Kidney (tissue), 14 donors: ENCODE measurements around the gene GBE1. TPM values are rescaled to one million over a fixed set of nuclear protein-coding genes. Genes with fewer than 3 reads are reported as not detected.

Experiments
- DNase-seq, 5 donors: peaks; one replicate each; pipeline ENCODE4 v3.0.0-alpha.2; 2013 to 2020
- FAIRE-seq: peaks from 2 replicates; lab custom pipeline; 2012; peaks lifted over from hg19 to GRCh38; lab: Jason Lieb, UNC
- H3K27ac ChIP-seq, 2 donors: one replicate each; pipeline ENCODE4 v1.7.0; 2013; ENCODE audit warnings: low read depth in 2 of 2, low read length in 2 of 2, inconsistent platforms in 1 of 2
- H3K27me3 ChIP-seq: one replicate; pipeline ENCODE4 v1.7.1; 2013; ENCODE audit warnings: low read length, inconsistent platforms; ENCODE audit not compliant: control insufficient read depth, insufficient read depth
- H3K36me3 ChIP-seq, 3 donors: one replicate each; pipeline versions ENCODE4 v1.7.0 to v1.7.1; 2013; ENCODE audit warnings: low read length in 3 of 3, control low read depth in 1 of 3, inconsistent platforms in 1 of 3; ENCODE audit not compliant: insufficient read depth in 3 of 3, control insufficient read depth in 2 of 3
- H3K4me1 ChIP-seq, 3 donors: one replicate each; pipeline versions ENCODE4 v1.7.0 to v1.7.1; 2013; ENCODE audit warnings: low read length in 3 of 3, inconsistent platforms in 1 of 3, low read depth in 1 of 3; ENCODE audit not compliant: control insufficient read depth in 2 of 3, insufficient read depth in 2 of 3
- H3K4me3 ChIP-seq, 3 donors: one replicate each; pipeline versions ENCODE4 v1.7.0 to v1.8.1; 2013; ENCODE audit warnings: low read length in 3 of 3, control low read depth in 1 of 3, inconsistent platforms in 1 of 3
- H3K9ac ChIP-seq, 3 donors: one replicate each; pipeline versions ENCODE4 v1.7.0 to v1.7.1; 2013; ENCODE audit warnings: low read length in 3 of 3, control low read depth in 1 of 3, inconsistent platforms in 1 of 3
- H3K9me3 ChIP-seq, 3 donors: one replicate each; pipeline versions ENCODE4 v1.7.0 to v1.7.1; 2013; ENCODE audit warnings: low read length in 3 of 3, control low read depth in 1 of 3, inconsistent platforms in 1 of 3; ENCODE audit not compliant: control insufficient read depth in 2 of 3, insufficient read depth in 1 of 3
- CTCF ChIP-seq: IDR thresholded peaks from 3 replicates; pipeline ENCODE4 v1.5.1; 2012; ENCODE audit warnings: mild to moderate bottlenecking, moderate library complexity, borderline replicate concordance; ENCODE audit not compliant: insufficient read depth; ENCODE audit errors: extremely low read depth
- intact Hi-C: fragments of 100-400 bp; cut with DNase I; formaldehyde crosslinking; loops from one replicate; pipeline ENCODE4 v1.11.1; 2022
- polyA plus RNA-seq: library from polyadenylated mRNA; stranded (reverse); fragments of 350-450 nt; fragmentation: Illumina TruSeq; extraction: RNeasy Lipid Tissue Mini Kit (QIAGEN cat#74804); gene quantifications from one replicate; pipeline ENCODE4 v1.2.3, GENCODE V29; 2014; ENCODE audit warnings: low read depth, low replicate concordance; ENCODE audit not compliant: insufficient read depth
- total RNA-seq: library from RNA; stranded (reverse); fragmentation: NEBNext Ultra II Directional; extraction: Animal tissue kit (Norgen Biotek cat#: 25700); gene quantifications from one replicate; pipeline ENCODE4 v1.2.1, GENCODE V29; 2021
- donor health status: control.
- donor health status: control.
- donor health status: control.
- donor health status: control.
- donor health status: control.
- donor health status: DM: yes; HTN: yes; CAD: no.
- donor health status: Normal renal cell carcinoma (clear cell type).

GBE1 gene
- total and polyA plus RNA-seq, 2 donors from 2014 or later: 29.3 to 36.2 TPM

GRCh38 chr3:81716870-81717509 is 44.5 kb downstream of the GBE1 start:
- intact Hi-C loops: no loop called here
- Histone ChIP-seq H3K36me3 (no peaks in the 10 kb centered on the region), H3K27ac (peak overlapping the region; percentile 66), H3K9me3 (no peaks in the 10 kb centered on the region), H3K9ac (no peak overlapping the region), H3K4me1 (peaks cover 0 to 4% (median 0%) of the 10 kb centered on the region in 3 donors), H3K4me3 (peak overlapping the region; percentile 12 to 60 (median 36)), H3K27me3 (no peaks in the 10 kb centered on the region)
- DNase-seq: peak in 4 of 5 donors; percentile 58 to 94 (median 82)
- peak; percentile 88 for FAIRE-seq
- TF ChIP-seq CTCF: no peak

- no peak for FAIRE-seq
- Histone ChIP-seq H3K27me3 (no peaks in the 10 kb centered on the region), H3K4me3 (no peak overlapping the region), H3K27ac (no peak overlapping the region), H3K9me3 (no peaks in the 10 kb centered on the region), H3K9ac (no peak overlapping the region), H3K36me3 (no peaks in the 10 kb centered on the region), H3K4me1 (peaks cover 0 to 4% (median 0%) of the 10 kb centered on the region in 3 donors)
- intact Hi-C loops: no loop called here
- no peak for TF ChIP-seq CTCF
- no peak for DNase-seq
These were observed 48.4 kb downstream of the GBE1 start for GRCh38 chr3:81713031-81713430.

GRCh38 chr3:81709606-81710005 is 51.8 kb downstream of the GBE1 start:
- Histone ChIP-seq H3K4me1 (no peaks in the 10 kb centered on the region), H3K9ac (no peak overlapping the region), H3K4me3 (no peak overlapping the region), H3K27me3 (no peaks in the 10 kb centered on the region), H3K9me3 (no peaks in the 10 kb centered on the region), H3K27ac (no peak overlapping the region), H3K36me3 (no peaks in the 10 kb centered on the region)
- DNase-seq (no peak), FAIRE-seq (no peak)
- TF ChIP-seq CTCF: no peak
- intact Hi-C loops: no loop called here
